HCT116 (cell line): ENCODE measurements around the gene MORN5.

ENCODE experiments used
- REST ChIP-seq: IDR thresholded peaks from 2 replicates; pipeline ENCODE4 v1.6.1; 2012; ENCODE audit warnings: low read depth
- TF ChIP-seq, protein P1 (sequence below), 3 experiments: fragments of 200-600 bp in 1 of 3; sonication (generic) in 1 of 3; IDR thresholded peaks in 2 of 3; conservative IDR thresholded peaks in 1 of 3; 2 replicates each; pipeline ENCODE4 v1.5.1; 2012 to 2017; ENCODE audit warnings: low read depth in 2 of 3, low read length in 2 of 3, antibody characterized with exemption in 1 of 3, borderline replicate concordance in 1 of 3, control low read depth in 1 of 3, mild to moderate bottlenecking in 1 of 3, mixed read lengths in 1 of 3, mixed run types in 1 of 3, moderate library complexity in 1 of 3; ENCODE audit not compliant: insufficient read depth in 1 of 3

DNA sequence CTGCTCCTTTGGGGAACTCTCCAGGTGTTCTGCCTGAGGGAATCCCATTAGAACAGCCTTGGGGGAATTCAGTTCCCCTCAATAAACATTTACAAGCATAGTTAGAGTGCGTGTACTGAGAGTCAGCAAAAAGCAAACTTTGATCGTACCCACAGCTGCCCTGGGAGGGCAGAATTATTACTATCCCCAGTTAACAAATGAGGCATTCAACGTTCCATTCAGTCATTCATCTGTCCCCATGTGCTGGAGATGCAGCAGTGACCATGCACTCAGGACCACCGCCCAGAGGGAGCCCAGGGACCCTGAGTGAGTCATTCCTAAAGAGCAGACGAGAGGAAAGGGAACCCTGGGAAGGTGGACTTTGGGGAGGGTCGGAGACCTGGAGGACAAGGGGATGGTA, 47.5 kb upstream of the MORN5 start:
- TF ChIP-seq, protein P1, sequence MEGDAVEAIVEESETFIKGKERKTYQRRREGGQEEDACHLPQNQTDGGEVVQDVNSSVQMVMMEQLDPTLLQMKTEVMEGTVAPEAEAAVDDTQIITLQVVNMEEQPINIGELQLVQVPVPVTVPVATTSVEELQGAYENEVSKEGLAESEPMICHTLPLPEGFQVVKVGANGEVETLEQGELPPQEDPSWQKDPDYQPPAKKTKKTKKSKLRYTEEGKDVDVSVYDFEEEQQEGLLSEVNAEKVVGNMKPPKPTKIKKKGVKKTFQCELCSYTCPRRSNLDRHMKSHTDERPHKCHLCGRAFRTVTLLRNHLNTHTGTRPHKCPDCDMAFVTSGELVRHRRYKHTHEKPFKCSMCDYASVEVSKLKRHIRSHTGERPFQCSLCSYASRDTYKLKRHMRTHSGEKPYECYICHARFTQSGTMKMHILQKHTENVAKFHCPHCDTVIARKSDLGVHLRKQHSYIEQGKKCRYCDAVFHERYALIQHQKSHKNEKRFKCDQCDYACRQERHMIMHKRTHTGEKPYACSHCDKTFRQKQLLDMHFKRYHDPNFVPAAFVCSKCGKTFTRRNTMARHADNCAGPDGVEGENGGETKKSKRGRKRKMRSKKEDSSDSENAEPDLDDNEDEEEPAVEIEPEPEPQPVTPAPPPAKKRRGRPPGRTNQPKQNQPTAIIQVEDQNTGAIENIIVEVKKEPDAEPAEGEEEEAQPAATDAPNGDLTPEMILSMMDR (IDR thresholded peaks at IDR 0.05 in 2 of 3, conservative IDR thresholded peaks at IDR 0.05 in 1 of 3; ENCODE audit: borderline replicate concordance in 1 of 3, insufficient read depth in 1 of 3, low read depth in 2 of 3, low read length in 2 of 3) = no peak
- no peak for TF ChIP-seq REST
